ENCODE results near the gene NUP214. TPM values are rescaled to one million over a fixed set of nuclear protein-coding genes. Genes with fewer than 3 reads are reported as not detected.
A peak's percentile ranks its signal among the peaks of the same experiment; 100 is the strongest.
"Not testable (repeated sequence)": the region's sequence is repeated elsewhere in the genome, so short reads cannot be mapped to it uniquely, and the experiment has no call there.

Gene NUP214
- total and polyA plus RNA-seq, 8 donors: 43.8 to 58.4 (median 47.4) TPM

GRCh38 chr9:131148966-131149687 lies 23.7 kb downstream of the NUP214 start:
- TF ChIP-seq CTCF (IDR thresholded peaks at IDR 0.05): no peak
- Histone ChIP-seq H3K27me3 (no peaks in the 10 kb centered on the region), H3K4me1 (no peaks in the 10 kb centered on the region), H3K4me3 (no peak overlapping the region), H3K27ac (no peak overlapping the region), H3K36me3 (peaks cover 3 to 100% of the 10 kb centered on the region in 2 donors), H3K9me3 (no peaks in the 10 kb centered on the region)
- intact Hi-C loops (cut with DNase I): no loop called here
- peak in 1 of 4 donors; percentile 39 for DNase-seq
- no peak for ATAC-seq

DNA sequence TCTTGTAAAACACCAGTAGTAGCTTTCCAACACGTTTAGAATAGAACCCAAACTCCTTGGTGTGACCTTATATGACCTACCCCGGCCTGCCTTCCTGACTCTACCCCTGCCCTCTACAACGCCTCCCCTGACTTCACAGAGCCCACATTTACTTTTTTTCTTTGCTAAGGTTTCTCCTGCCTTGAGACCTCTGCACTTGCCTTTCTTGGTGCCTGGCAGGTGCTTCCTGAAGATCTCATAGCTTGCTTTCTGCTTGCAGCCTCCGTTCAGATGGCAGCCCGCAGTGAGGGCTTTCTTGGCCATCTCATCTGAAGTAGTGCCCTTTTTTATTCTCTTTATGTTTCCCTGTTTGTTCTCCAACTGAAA lies 24.3 kb downstream of the NUP214 start:
- Histone ChIP-seq H3K27ac (no peak overlapping the region), H3K4me3 (no peak overlapping the region), H3K9me3 (no peaks in the 10 kb centered on the region), H3K4me1 (no peaks in the 10 kb centered on the region), H3K36me3 (peaks cover 1 to 100% of the 10 kb centered on the region in 2 donors), H3K27me3 (no peaks in the 10 kb centered on the region)
- no peak for ATAC-seq
- DNase-seq: no peak
- TF ChIP-seq CTCF (IDR thresholded peaks at IDR 0.05): no peak
- intact Hi-C loops (cut with DNase I): no loop called here

DNA sequence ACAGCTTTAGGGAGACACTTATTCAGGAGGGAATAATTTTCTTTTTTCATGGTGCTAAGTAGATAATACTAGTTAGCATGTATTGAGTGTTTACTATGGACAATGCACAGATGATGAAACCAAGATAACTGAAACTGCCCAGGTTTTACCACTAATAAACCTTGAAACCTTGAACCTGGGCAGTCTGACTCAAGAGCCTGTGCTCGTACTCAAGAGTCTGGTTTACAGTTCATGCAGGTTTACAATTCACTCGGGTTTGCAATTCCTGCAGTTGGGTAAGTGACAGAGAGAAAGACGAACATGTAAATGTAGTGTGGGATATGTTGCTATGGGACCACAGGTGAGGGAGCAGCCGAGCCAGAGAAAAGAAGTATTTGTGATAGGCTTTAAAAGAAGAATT lies 28.2 kb downstream of the NUP214 start:
- DNase-seq: no peak
- ATAC-seq: no peak
- no peak for TF ChIP-seq CTCF (IDR thresholded peaks at IDR 0.05)
- peaks cover 0 to 100% of the 10 kb centered on the region in 2 donors for H3K36me3 ChIP-seq
- H3K27me3 ChIP-seq: no peaks in the 10 kb centered on the region
- no peaks in the 10 kb centered on the region for H3K4me1 ChIP-seq
- H3K27ac ChIP-seq: no peak overlapping the region
- H3K9me3 ChIP-seq: no peaks in the 10 kb centered on the region
- intact Hi-C loops (cut with DNase I): no loop called here
- H3K4me3 ChIP-seq: no peak overlapping the region

DNA sequence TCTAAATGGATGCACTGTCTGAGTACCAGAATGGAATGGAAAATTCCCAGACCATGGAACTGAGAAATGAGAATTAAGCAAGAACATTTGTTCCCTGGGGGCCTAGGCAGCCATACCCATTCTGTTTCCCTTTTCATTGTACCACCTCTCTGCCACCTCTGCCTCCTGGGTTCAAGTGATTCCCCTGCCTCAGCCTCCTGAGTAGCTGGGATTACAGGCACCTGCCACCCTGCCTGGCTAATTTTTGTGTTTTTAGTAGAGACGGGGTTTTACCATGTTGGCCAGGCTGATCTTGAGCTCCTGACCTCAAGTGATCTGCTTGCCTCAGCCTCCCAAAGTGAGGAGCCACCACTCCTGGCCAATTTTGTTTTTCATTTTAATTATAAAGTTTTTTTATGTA lies 33.3 kb downstream of the NUP214 start:
- H3K9me3 ChIP-seq; H3K4me3 ChIP-seq; H3K27ac ChIP-seq; H3K27me3 ChIP-seq; H3K4me1 ChIP-seq; intact Hi-C loops (cut with DNase I); DNase-seq; ATAC-seq: not testable (repeated sequence)
- peaks cover 4 to 100% of the 10 kb centered on the region in 2 donors for H3K36me3 ChIP-seq

DNA sequence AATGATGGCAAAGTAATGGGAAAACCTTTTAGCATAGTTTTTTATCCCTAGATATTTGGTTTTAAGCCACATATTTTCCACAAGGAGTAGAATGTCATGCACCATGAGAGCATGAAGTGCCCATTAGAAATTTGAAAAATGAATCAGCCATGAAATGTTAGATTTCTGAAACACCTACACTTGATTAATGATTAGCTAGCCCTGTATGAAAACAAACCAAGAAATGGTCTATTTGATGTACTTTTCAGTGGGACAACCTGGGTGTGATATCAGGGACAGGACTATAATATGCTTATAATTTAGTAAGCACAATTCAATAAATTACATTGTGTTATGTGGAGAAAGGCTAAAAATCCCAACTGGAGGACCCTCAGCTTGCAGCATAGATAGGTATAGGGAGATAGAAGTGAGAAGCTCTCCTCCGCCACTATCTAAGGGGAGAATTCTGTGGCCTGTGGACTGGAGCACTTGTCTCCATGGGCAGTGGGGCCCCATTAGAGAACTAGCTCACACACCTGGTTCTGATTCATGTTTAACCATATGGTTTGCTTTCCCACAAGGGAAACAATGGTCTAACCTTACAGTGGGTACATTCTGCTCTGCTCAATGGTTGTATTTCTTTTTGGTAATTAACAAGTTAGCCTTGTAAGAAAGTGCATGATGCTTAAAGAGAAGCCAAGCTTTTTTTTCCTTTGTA lies 35.2 kb downstream of the NUP214 start:
- Histone ChIP-seq H3K4me1 (no peaks in the 10 kb centered on the region), H3K36me3 (peaks cover 4 to 100% of the 10 kb centered on the region in 2 donors), H3K9me3 (no peaks in the 10 kb centered on the region), H3K4me3 (no peak overlapping the region), H3K27ac (no peak overlapping the region), H3K27me3 (no peaks in the 10 kb centered on the region)
- DNase-seq (peak in 1 of 4 donors; percentile 4), ATAC-seq (no peak)
- TF ChIP-seq CTCF (IDR thresholded peaks at IDR 0.05): no peak
- intact Hi-C loops (cut with DNase I): no loop called here
